Stimulated activated CD8-positive, alpha-beta memory T cell treated with anti-CD3 and anti-CD28 coated beads, Interleukin-15, amount 100 ng/mL, for 24 hours (primary cell): ENCODE results near the gene DTD1.

Experiments used
- DNase-seq: peaks from one replicate; pipeline ENCODE4 v3.0.0-alpha.2; 2020; ENCODE audit warnings: low read depth

DTD1 gene

DNA sequence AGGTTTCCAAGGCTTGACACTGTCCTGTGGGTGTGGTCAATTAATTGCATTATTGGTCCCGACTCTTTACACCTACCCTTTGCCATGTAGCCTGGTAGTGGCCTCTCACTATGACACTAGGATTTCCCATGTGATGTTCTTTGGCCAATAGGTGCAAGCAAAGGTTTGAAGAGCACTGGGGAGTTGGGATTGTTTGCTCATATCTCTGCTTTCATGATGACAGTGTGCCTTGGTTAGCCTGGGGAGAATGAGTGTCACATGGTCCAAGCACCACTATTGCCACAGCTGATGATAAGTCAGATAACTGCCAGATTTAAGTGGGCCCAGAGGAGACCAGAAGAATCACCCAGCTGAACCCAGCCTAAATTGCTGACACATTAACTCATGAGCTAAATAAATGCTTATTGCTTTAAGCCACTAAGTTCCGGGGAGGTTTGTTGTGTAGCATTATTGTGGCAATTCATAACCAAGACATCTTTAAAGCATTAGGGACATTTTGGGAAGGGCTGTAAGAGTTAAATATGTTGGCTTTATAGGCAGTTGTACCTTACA lies 208.5 kb downstream of the DTD1 start:
- no peak for DNase-seq

DNA sequence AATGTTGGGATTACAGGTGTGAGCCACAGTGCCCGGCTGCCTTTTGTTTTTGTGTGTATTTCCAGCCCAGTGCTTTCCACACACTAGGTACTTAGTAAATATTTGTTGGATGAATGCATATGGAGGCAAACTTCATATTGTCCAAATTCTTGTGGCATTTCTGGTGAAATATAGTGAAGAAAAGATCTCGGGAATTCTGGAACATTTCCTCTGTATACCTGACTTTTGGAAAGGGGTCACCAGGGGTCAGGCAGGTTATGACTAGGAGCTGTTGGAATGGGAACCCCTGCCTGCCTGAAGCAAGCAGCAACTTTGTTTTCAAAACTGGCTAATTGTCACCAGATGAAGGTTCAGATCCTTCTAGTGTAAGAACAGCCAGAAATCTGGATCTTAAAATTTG lies 213.7 kb downstream of the DTD1 start:
- DNase-seq, result no peak

DNA sequence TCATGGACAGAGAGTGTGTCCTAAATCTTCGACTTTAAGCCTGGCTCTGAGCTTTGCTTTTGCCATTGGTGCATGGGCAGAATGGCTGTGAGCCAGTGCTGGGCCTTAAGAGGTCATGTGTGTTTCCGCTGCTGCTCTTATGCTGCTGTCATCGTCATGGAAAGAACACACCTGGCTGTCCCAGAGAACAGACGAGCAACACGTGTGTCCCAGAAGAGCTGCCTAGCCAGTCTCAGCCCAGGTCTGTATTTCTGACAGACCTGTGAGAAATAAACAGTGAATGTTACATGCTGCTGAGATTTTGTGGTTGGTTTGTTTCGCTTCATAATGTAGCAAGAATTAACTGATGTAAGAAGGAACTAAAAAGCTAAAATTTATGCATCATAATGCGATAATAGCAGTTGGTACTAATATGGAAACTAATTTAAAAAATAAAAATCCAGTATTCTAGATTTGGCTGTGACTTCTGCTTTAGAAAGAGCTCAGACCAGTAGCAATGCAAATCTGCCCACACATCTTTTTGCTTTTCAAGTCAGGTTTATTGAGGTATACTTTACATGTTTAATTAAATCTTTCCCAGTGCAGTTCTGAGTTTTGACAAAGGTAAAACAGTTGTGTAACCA lies 214.3 kb downstream of the DTD1 start:
- no peak for DNase-seq

DNA sequence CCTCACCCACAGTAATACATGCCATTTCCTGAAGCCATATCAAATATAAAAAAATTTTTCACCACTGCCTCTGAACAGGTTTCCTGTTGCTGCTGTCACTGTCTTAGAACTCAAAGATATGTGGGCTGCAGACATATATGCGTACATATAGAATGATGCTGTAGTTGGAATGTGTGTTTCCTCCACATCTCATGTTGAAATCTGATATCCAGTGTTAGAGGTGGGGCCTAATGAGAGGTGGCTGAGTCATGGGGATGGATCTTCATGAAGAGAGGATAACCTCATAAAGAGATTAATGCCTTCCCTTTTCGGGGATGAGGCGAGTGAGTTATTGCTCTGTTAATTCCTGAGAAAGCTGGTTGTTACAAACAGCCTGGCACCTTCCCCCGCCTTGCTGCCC lies 218.0 kb downstream of the DTD1 start:
- DNase-seq, result no peak

DNA sequence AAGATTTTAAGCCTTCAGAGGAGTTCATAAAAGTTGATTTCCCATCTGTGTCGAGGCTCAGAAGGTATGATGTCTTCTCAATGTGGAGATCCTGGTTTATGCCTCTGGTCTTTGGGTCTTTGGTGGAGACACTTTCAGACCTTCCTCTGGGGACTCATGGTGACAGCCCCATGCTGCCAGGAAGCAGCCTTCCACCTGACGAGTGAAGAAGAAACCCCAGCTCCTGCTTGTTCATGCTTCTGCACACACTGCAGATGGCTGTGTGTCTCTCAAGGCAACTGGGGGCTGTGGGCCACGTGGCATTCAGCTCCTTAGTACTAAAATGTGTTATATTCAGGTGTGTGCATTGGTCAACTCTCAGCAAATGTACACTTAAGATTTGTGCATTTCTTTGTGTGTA lies 220.9 kb downstream of the DTD1 start:
- DNase-seq, result no peak

DNA sequence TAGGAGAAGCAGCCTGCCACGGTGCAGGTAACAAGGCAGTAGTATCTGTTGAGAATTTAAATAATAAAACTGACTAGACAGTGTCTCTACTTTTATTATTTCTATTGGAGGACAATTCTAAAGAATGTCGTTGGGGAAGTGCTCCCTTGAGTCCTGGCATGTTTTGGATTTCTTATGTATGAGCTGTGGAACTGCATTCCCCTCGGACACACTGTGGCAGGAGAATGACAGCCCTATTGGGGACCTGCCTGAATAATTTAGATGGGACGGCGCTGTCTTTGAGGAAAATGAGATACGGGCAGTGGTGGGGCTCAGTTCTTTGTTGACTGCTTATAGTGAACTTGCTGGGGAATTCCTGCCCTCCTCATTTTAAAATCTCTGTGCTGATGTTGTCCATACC lies 223.3 kb downstream of the DTD1 start:
- DNase-seq, result no peak

DNA sequence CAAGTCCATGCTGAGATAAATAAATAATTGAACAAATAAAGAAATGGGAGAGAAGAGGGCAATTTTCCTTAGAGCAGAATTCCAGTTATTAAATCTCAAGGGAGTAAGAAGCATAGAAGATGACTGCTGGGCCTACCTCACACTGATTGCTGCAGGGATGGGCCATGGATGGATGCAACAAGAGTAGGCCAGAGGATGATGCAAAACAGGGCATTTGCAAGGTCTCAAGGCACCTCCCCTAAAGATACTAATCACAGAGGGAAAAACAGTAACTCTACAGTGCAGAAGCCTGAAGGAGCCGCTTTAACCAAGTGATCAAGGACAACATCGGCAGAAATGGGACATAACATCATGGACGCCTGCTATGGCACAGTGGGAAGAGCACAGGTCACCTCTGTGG lies 224.1 kb downstream of the DTD1 start:
- DNase-seq, result no peak

DNA sequence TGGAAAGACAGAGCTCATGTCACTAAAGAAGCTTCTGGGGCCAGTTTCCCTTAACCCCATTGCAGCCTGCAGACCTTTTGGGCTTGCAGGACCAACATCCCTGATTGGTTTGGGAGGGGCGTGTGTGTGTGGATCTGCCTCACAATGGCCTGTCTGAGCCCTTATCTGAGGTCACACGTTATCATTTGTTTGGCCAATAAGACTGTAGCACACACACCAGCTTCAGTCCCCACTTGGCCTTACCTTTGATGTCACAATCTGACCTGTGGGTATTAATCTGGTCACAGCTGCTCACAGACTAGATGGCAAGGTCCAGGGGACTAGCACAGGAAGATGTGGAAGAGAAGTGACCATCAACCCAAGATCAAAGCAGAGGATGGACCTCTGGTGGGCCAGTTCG lies 225.6 kb downstream of the DTD1 start, which contains the start of gene SCP2D1:
Gene SCP2D1, plus strand, starts transcription at position 301 of the 400 bp plus-strand sequence. Its CDS starts 33 bp downstream, at position 334.
- DNase-seq, result no peak

DNA sequence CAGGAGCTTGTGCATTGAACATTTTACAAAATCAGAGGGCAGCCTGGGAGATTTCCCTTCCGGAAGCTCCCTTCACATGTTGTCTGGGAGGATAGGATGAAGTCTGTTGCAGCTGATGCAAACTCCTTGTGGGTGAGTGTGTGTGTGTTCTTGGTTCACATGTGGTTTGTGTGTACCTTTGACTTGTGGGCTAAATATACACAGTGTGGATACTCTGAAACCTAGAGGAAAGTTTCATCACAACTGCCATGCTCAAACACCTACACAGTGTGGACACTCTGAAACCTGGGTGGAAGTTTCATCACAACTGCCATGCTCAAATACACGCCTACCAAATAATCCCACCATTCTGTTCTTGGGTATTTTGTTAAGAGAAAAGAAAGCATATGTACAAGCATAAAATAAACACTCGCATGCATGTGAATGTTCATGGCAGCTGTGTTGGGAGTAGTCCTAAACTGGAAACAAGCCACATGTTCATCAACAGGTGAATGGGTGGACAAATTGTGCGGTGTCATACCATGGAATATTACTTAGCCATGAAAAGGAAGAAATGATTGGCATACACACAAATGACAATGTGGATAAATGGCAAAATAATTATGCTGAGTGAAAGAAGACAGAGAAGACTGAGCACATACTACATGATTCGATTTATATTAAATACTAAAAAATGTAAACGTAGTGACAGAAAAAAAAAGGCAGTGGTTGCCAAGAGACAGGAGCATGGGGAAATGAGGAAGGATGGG lies 227.5 kb downstream of the DTD1 start:
- DNase-seq, result no peak
